Natural killer cell treated with Interleukin-12 subunit alpha and Interleukin-12 subunit beta and Interleukin-15 and Interleukin-18, amount 100 ng/mL, for 72 hours (primary cell): ENCODE data around the gene TEX35. TPM values are rescaled to one million over a fixed set of nuclear protein-coding genes. Genes with fewer than 3 reads are reported as not detected.

Experiments
- ATAC-seq, 2 donors: fragments of 150-1000 bp; cut with Tn5 transposase in 1 of 2; sonication (Bioruptor Pico), chemical (Tn5 transposase) in 1 of 2; 2 replicates each; pipeline ENCODE4 v1.10.0; 2021
- DNase-seq: peaks from one replicate; pipeline ENCODE4 v3.0.0; 2022; ENCODE audit warnings: low spot score
- H3K27ac Mint-ChIP-seq, 2 donors: 1 replicate in 1 of 2; 2 replicates in 1 of 2; pipeline ENCODE4 v1.8.0; 2022; ENCODE audit warnings: mixed read lengths in 2 of 2, mild to moderate bottlenecking in 1 of 2, moderate library complexity in 1 of 2
- H3K27me3 Mint-ChIP-seq, 2 donors: 1 replicate in 1 of 2; 2 replicates in 1 of 2; pipeline ENCODE4 v1.8.0; 2022; ENCODE audit warnings: mixed read lengths in 2 of 2
- H3K36me3 Mint-ChIP-seq: one replicate; pipeline ENCODE4 v1.8.0; 2022; ENCODE audit warnings: mixed read lengths
- H3K4me1 Mint-ChIP-seq, 2 donors: 1 replicate in 1 of 2; 2 replicates in 1 of 2; pipeline ENCODE4 v1.8.0; 2022; ENCODE audit warnings: low read depth in 2 of 2, mixed read lengths in 2 of 2, mild to moderate bottlenecking in 1 of 2
- H3K4me3 Mint-ChIP-seq: one replicate; pipeline ENCODE4 v1.8.0; 2022; ENCODE audit warnings: mixed read lengths
- H3K9me3 Mint-ChIP-seq: 2 replicates; pipeline ENCODE4 v1.8.0; 2022; ENCODE audit warnings: mixed read lengths
- total RNA-seq, 2 donors: library from RNA; stranded (reverse); gene quantifications; one replicate each; pipeline ENCODE4 v1.2.3, GENCODE V29; 2022

Gene TEX35
- total RNA-seq, 2 donors from 2014 or later, result not detected

DNA sequence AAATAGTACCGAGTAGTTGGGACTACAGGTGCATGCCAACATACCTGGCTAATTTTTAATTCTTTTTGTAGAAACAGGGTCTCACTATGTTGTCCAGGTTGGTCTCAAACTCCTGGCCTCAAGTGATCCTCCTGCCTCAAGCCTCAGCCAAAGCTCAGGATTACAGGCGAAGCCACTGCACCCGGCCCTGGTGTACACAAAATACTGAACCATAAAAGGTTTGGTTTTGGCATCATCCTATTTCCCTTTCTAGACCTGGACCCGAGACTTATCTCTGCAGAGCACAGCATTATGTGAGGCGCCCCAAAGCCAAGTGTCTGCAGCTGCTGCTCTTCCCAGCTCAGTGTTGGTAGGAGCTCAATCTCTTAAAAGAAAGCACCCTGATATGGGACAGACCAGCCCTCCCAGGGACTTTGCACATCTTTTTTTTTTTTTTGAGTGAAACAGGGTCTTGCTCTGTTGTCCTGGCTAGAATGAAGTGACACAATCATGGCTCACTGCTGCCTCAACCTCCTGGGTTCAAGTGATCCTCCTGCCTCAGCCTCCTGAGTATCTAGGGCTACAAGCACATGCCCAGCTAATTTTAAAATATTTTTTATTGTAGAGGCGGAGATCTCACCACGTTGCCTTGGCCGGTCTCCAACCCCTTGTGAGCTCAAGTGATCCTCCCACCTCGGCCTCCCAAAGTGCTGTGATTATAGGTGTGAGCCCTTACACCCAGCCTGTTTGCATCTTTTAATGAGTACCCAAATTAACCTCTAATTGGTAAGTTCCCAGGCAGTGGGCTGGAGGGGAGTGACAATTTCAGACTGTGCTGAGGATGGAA is 20.4 kb downstream of the TEX35 start:
- Mint-ChIP-seq H3K27me3 (peaks cover 0 to 3% of the 10 kb centered on the region in 2 donors), H3K9me3 (no peaks in the 10 kb centered on the region), H3K27ac (no peak overlapping the region), H3K36me3 (no peaks in the 10 kb centered on the region), H3K4me1 (peaks cover 0 to 3% of the 10 kb centered on the region in 2 donors), H3K4me3 (no peak overlapping the region)
- ATAC-seq, result no peak
- no peak for DNase-seq

DNA sequence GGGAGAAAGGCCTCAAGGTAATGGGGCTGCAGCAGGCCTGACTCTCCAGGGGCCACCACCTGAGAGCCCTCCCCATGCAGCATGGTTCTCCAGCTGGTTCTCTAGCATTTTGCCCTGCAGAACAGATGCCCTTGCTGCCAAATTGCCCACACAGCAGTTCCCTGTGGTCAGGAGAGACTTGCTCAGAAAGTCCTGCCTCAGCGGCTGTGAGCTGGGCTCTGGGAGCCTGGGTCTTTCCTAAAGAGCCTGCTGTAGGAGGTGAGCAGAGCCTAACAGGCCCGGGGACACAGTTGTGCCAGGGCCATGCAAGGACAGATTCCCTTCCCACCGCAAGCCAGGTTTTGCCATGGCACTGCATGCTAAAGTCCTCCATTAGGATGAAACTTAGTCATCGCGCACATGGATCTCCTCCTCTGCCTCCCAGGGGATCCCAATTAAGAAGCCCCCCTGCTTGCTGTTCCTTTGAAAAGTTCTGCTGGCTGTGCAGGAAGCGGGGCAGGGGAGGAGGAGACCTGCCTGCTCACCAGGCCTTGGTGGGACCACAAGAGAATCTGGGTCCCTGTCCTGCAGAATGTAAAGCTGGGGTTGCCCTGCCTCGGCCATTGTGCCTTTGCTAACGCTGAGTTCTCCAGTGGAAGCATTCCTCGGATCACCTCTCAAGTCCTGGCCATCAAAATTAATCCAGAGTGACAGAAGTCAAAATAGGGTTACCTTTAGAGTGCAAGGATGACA is 21.4 kb downstream of the TEX35 start:
- no peak for DNase-seq
- Mint-ChIP-seq H3K27me3 (peaks cover 0 to 3% of the 10 kb centered on the region in 2 donors), H3K36me3 (no peaks in the 10 kb centered on the region)

DNA sequence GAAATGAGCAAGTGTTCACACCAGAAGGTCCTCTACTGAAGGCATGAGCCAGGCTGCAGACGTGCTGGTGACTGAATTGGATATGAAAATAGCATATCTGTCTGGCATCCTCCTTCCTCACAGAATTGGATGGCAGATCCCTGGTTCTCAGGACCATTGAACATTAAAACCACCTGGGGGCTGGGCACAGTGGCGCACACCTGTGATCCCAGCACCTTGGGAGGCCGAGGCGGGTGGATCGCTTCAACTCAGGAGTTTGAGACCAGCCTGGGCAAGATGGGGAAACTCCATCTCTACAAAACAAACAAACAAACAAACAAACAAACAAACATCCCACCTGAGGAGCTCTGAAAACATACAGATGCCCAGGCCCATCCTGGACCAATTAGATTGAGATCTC is 23.4 kb downstream of the TEX35 start:
- no peak for DNase-seq
- H3K4me1 Mint-ChIP-seq, result peaks cover 0 to 3% of the 10 kb centered on the region in 2 donors
- no peak for ATAC-seq
- H3K9me3 Mint-ChIP-seq, result no peaks in the 10 kb centered on the region
- no peaks in the 10 kb centered on the region for H3K36me3 Mint-ChIP-seq
- H3K27ac Mint-ChIP-seq, result no peak overlapping the region
- H3K27me3 Mint-ChIP-seq, result peaks cover 0 to 3% of the 10 kb centered on the region in 2 donors
- no peak overlapping the region for H3K4me3 Mint-ChIP-seq

More for the DNA sequence above, 21.4 kb downstream of the TEX35 start:
- no peak overlapping the region for H3K4me3 Mint-ChIP-seq
- no peak for ATAC-seq
- H3K27ac Mint-ChIP-seq, result no peak overlapping the region
- no peaks in the 10 kb centered on the region for H3K9me3 Mint-ChIP-seq
- peaks cover 0 to 3% of the 10 kb centered on the region in 2 donors for H3K4me1 Mint-ChIP-seq

DNA sequence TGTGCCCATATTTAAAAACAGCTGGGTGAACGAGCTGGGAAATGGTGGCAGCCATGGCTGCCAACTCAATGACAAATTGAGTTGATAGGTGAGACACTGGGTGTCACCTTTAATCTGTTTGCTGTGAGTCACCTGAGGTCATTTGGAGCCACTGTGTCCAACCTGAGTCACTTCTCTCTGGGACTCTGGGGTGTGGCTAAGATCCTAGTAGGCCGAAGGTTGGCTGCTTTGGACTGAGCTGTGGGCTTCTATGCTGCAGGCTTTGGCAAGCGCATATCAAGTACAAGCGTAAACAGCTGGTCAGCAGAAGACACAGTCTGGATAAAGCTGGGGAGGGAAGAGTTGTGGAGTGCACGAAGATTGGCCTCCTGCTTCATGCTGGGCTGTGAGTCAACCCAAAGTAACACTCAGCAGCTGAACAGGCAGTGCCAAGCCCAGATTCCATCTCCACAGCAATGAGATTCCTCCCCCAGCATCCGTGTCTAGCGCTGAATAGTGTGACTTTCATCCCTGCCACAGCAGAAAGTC is 24.0 kb downstream of the TEX35 start:
- Mint-ChIP-seq H3K27ac (no peak overlapping the region), H3K4me1 (peaks cover 0 to 3% of the 10 kb centered on the region in 2 donors), H3K36me3 (no peaks in the 10 kb centered on the region), H3K4me3 (no peak overlapping the region), H3K27me3 (peaks cover 0 to 3% of the 10 kb centered on the region in 2 donors), H3K9me3 (no peaks in the 10 kb centered on the region)
- ATAC-seq (no peak), DNase-seq (no peak)

DNA sequence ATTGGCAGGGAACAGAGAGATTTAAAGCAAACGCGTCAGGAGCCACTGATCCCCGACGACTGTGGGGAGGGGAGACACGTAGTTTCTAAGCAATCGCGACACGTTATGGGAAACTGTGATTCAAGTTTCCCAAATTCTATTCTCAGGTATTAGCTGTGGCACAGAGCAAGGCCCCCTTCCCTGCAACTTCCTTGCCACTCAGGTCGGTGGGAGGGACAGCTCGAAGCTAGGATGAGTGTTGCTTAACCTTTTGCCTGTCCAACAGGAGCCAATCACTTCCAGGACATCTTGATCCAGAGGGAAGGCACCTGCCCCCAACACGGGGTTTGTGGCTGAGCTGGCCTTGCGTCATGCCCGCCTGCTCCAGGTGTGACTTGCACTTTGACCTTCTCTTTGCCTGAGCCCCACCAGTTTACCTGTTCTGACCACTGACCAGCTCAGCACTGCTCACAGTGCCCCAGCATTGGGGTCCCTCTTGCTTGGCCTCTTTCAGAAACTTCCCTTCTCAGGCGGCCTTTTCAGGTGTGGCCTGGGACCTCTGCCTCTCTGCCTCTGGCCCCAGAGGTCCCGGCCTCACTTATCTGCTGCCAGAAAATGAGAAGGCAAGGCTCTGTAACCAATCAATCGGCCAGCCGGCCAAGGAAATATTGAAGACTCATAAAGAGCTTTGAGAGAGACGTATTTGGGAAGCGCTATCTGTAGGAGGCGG is 24.6 kb downstream of the TEX35 start:
- no peaks in the 10 kb centered on the region for H3K27me3 Mint-ChIP-seq
- H3K27ac Mint-ChIP-seq, result no peak overlapping the region
- no peak overlapping the region for H3K4me3 Mint-ChIP-seq
- ATAC-seq (no peak), DNase-seq (no peak)
- no peaks in the 10 kb centered on the region for H3K36me3 Mint-ChIP-seq
- H3K9me3 Mint-ChIP-seq, result no peaks in the 10 kb centered on the region
- no peaks in the 10 kb centered on the region for H3K4me1 Mint-ChIP-seq

DNA sequence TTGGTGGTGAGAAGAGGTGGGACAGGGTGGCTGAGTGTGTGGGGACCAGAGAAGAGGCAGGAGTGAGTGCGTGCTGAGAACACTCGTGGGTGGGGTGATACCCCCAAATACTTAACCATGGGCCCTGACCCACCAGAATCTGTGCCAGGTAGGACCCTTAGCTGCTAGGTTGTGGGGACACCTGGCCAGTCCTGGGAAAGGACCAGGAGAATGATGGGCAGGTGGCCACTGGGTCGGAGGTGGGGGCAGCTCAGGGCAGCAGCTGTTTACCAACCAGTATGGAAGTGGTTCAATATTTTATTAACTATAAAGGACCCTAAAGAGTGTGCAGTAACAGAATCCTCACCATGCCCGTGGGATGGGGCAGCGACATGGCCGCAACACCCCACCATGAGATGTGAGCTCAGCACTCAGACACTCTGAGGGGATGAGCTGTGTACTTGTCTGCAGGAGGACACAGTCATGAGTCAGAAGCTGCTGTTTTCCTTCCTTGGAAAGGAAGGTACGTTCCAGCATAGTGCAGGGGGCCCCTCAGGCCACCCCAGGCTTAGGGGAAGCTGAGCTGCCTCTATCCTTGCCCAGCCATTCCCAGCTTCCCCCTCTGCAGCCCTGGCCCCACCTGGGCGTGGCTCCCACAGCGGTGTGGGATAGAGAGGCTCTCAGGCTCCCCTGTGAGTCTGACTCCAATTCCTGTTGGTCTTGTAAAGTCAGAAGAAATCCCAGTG is 25.4 kb downstream of the TEX35 start:
- Mint-ChIP-seq H3K4me3 (no peak overlapping the region), H3K36me3 (no peaks in the 10 kb centered on the region), H3K9me3 (no peaks in the 10 kb centered on the region), H3K27me3 (no peaks in the 10 kb centered on the region), H3K27ac (no peak overlapping the region), H3K4me1 (peaks cover 0 to 2% of the 10 kb centered on the region in 2 donors)
- no peak for ATAC-seq
- no peak for DNase-seq

DNA sequence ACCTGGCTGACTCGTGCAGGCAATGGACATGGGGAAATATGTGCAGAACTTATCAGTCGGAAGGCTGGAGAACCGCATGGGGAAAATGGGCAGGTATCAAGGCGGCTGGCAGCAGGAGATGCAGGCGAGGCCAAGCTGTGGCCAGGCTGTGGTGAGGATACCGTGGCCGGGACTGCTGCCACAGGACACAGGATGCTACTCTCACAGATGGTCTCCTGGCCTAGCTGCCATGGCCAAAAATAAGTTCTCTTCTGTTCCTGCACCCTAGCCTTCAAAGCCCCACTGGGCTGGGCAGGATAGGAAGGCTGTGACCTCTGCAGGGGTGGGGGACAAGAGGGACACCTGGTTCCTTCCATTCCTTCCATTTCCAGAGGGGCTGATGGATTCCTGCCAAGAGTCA is 26.4 kb downstream of the TEX35 start:
- no peak for DNase-seq
- Mint-ChIP-seq H3K4me3 (no peak overlapping the region), H3K9me3 (no peaks in the 10 kb centered on the region), H3K36me3 (no peaks in the 10 kb centered on the region), H3K4me1 (peaks cover 0 to 2% of the 10 kb centered on the region in 2 donors), H3K27ac (no peak overlapping the region), H3K27me3 (no peaks in the 10 kb centered on the region)
- no peak for ATAC-seq

DNA sequence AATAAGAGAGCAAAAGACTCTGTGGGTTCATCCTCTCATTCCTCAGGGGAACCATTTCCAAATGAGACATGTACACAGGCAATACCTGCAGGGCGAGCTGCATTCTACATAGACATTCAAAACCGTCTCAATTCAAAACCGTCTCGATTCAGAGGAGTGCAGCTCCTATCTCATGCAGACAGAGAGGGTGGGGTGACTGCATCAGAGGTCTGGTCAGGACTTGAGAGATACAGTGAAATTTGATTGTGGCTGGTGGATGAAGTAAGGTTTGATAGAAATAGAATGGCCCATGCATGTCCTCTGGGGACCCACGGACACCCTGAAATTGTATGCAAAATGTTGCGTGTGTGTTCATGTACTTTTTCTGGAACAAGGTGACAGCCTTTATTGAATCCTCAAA is 27.3 kb downstream of the TEX35 start:
- Mint-ChIP-seq H3K36me3 (no peaks in the 10 kb centered on the region), H3K27me3 (no peaks in the 10 kb centered on the region), H3K4me3 (no peak overlapping the region), H3K9me3 (no peaks in the 10 kb centered on the region), H3K4me1 (peaks cover 0 to 2% of the 10 kb centered on the region in 2 donors), H3K27ac (no peak overlapping the region)
- DNase-seq, result no peak
- no peak for ATAC-seq

DNA sequence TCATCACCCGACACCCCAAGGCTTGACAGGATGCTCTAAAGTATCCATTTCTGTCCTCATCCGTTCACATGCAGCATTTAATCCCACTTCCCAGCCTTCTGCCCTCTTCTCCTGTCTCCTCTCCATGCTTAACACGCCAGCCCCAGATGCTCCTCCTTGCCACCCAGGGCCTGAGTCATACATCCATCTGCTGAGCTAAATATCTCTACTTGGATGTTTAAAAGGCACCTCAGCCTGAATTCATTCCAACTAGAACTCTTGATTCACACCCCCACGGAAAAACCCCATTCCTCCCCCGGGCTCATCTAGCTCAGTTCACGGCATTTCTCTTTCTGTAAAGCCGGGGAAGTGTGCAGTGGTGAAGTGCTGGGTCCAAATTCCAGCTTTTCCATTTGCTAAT is 27.7 kb downstream of the TEX35 start:
- no peak for ATAC-seq
- peaks cover 0 to 2% of the 10 kb centered on the region in 2 donors for H3K4me1 Mint-ChIP-seq

DNA sequence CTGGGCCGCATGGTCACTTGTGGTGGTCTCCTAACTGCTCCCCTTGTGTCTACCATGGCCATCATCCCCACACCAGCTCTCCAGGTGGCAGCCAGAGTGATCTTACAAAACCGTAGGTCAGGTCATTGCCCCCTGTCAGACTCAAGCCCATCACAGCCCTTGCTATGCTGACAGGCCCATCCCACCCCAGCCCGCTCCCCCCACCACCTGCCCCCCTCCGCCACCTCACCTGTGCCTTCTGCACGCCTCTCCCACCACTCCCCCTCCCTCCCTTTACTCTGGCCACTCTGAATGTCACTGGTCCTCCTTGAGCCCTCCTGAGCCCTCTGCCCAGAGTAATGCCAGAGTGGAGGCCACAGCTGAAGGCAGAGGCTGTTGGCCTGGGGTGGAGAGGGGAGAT is 28.5 kb downstream of the TEX35 start:
- Mint-ChIP-seq H3K9me3 (no peaks in the 10 kb centered on the region), H3K4me1 (peaks cover 0 to 2% of the 10 kb centered on the region in 2 donors), H3K4me3 (peak overlapping the region; percentile 90), H3K27me3 (no peaks in the 10 kb centered on the region), H3K27ac (no peak overlapping the region), H3K36me3 (no peaks in the 10 kb centered on the region)
- DNase-seq (no peak), ATAC-seq (no peak)

More for the DNA sequence above, 27.7 kb downstream of the TEX35 start:
- Mint-ChIP-seq H3K27ac (no peak overlapping the region), H3K36me3 (no peaks in the 10 kb centered on the region), H3K9me3 (no peaks in the 10 kb centered on the region), H3K27me3 (no peaks in the 10 kb centered on the region), H3K4me3 (no peak overlapping the region)
- DNase-seq, result no peak

DNA sequence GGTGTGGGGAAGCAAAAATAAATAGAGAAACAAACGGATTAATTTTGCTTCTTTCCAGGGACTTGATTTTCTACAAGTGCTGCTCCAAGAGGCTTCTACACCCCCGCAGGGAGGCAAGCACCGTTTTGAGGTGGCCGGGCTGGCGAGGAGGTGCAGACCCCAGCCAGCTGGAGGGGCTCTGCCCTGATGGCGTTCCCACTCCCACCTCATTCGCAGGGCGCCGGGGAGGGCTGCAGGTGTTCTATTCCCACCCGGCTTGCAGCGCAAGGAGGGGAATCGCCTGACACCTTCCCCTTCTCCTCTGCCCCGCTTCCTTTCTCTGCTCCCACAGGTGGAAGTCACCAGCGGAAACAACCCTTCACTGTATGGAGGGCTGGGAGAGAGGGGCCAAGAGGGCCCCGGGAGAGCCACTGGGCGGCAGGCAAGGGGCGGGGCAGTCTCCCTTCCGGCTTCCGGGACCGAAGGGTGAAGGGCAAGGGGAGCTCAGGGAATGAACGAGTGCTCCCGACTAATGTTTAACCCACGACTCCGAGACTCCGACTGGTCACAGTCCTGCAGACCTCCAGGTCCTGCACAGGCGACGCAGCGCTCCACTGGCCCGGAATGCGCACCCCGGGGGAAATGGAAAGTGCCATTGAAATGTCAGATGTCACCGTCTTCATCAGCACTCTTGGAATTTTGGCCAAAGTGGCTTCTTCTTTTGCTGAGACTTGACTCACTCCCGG is 29.1 kb downstream of the TEX35 start:
- Mint-ChIP-seq H3K27me3 (no peaks in the 10 kb centered on the region), H3K4me1 (peaks cover 0 to 2% of the 10 kb centered on the region in 2 donors), H3K36me3 (no peaks in the 10 kb centered on the region), H3K4me3 (peak overlapping the region; percentile 90), H3K27ac (peak overlapping the region; percentile 68 to 82), H3K9me3 (no peaks in the 10 kb centered on the region)
- ATAC-seq (peak; percentile 70 to 74), DNase-seq (peak; percentile 72)

DNA sequence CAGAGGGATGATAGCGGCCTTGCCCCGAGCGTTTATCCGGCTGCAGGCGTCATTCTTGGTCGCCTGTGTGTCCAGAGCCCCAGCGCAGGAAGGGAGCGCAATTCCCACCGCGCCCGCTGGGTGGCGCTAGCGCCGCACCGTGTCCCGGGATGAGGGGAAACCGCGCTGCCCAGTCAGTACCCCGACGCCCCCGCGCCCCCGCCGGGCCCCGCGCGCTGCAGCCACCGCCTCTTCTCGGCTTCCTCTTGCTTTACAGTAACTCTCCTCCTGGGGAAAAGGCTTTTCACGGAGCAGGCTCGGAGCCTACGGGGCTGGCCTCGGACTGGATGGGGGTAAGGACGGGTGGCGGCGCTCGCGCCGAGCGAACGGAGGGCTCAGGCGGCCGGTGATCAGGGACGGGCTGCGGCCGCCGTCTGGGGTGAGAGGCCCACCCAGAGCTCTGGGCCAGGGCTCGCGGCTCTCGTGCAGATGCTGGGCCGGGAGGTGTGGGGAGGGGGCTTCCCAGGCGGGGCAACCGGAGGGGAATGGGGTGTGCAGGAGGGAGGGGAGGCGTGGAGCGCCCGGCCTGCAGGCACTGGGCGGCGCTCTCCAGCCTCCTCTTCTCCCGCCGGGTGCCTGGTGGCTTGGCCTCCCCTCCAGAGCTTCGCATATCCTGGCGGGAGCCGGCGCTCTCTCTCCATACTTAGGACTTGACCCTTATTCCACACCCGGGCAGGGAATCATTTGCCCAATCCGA is 29.8 kb downstream of the TEX35 start:
- H3K36me3 Mint-ChIP-seq, result no peaks in the 10 kb centered on the region
- no peaks in the 10 kb centered on the region for H3K27me3 Mint-ChIP-seq
- DNase-seq (peak; percentile 90), ATAC-seq (peak; percentile 94 to 95)
- H3K4me3 Mint-ChIP-seq, result peak overlapping the region; percentile 90
- H3K4me1 Mint-ChIP-seq, result peaks cover 0 to 2% of the 10 kb centered on the region in 2 donors
- peak overlapping the region; percentile 68 to 82 for H3K27ac Mint-ChIP-seq
- H3K9me3 Mint-ChIP-seq, result no peaks in the 10 kb centered on the region
